Activated CD4-positive, CD25-positive, alpha-beta regulatory T cell (primary cell): ENCODE data around the gene TEAD1.

Experiments used
- DNase-seq, 4 experiments: peaks; one replicate each; lab custom pipeline; 2025; lab: John Stamatoyannopoulos, UW

TEAD1 gene

GRCh38 chr11:12900496-12900895, 226.3 kb downstream of the TEAD1 start:
- DNase-seq: no peak

GRCh38 chr11:12901272-12901671, 227.1 kb downstream of the TEAD1 start:
- no peak for DNase-seq

GRCh38 chr11:12901874-12902481, 227.8 kb downstream of the TEAD1 start:
- DNase-seq: no peak

GRCh38 chr11:12902791-12903486, 228.7 kb downstream of the TEAD1 start:
- DNase-seq: no peak

GRCh38 chr11:12905435-12905834, 231.2 kb downstream of the TEAD1 start:
- DNase-seq: no peak

- DNase-seq: no peak
These were observed 232.3 kb downstream of the TEAD1 start for GRCh38 chr11:12906501-12906900.

GRCh38 chr11:12909879-12910278, 235.7 kb downstream of the TEAD1 start:
- DNase-seq: no peak

GRCh38 chr11:12914400-12914912, 240.2 kb downstream of the TEAD1 start:
- DNase-seq: no peak

GRCh38 chr11:12915093-12915492, 240.9 kb downstream of the TEAD1 start:
- no peak for DNase-seq

- no peak for DNase-seq
These were observed 243.6 kb downstream of the TEAD1 start for GRCh38 chr11:12917822-12918221.

GRCh38 chr11:12918667-12919066, 244.4 kb downstream of the TEAD1 start:
- no peak for DNase-seq

GRCh38 chr11:12922418-12922817, 248.2 kb downstream of the TEAD1 start:
- DNase-seq: no peak

GRCh38 chr11:12922980-12923507, 248.8 kb downstream of the TEAD1 start:
- no peak for DNase-seq

GRCh38 chr11:12924650-12925049, 250.4 kb downstream of the TEAD1 start:
- no peak for DNase-seq

- no peak for DNase-seq
These were observed 251.3 kb downstream of the TEAD1 start for GRCh38 chr11:12925520-12925919.

- no peak for DNase-seq
These were observed 253.0 kb downstream of the TEAD1 start for GRCh38 chr11:12927221-12927620.

- no peak for DNase-seq
These were observed 253.7 kb downstream of the TEAD1 start for GRCh38 chr11:12927886-12928285.

- no peak for DNase-seq
These were observed 256.6 kb downstream of the TEAD1 start for GRCh38 chr11:12930850-12931249.

GRCh38 chr11:12932485-12932884, 258.3 kb downstream of the TEAD1 start:
- no peak for DNase-seq

GRCh38 chr11:12936200-12936599, 262.0 kb downstream of the TEAD1 start:
- no peak for DNase-seq

GRCh38 chr11:12938590-12939247, 264.5 kb downstream of the TEAD1 start:
- DNase-seq: no peak

- DNase-seq: no peak
These were observed 267.4 kb downstream of the TEAD1 start for GRCh38 chr11:12941671-12942070.

- no peak for DNase-seq
These were observed 267.9 kb downstream of the TEAD1 start for GRCh38 chr11:12942157-12942556.
